Measurements from ENCODE around the gene AIRE. TPM values are rescaled to one million over a fixed set of nuclear protein-coding genes. Genes with fewer than 3 reads are reported as not detected.

The AIRE gene
- total and polyA plus RNA-seq, 7 donors: 0.01 to 0.19 (median 0.11) TPM; not detected in 3

DNA sequence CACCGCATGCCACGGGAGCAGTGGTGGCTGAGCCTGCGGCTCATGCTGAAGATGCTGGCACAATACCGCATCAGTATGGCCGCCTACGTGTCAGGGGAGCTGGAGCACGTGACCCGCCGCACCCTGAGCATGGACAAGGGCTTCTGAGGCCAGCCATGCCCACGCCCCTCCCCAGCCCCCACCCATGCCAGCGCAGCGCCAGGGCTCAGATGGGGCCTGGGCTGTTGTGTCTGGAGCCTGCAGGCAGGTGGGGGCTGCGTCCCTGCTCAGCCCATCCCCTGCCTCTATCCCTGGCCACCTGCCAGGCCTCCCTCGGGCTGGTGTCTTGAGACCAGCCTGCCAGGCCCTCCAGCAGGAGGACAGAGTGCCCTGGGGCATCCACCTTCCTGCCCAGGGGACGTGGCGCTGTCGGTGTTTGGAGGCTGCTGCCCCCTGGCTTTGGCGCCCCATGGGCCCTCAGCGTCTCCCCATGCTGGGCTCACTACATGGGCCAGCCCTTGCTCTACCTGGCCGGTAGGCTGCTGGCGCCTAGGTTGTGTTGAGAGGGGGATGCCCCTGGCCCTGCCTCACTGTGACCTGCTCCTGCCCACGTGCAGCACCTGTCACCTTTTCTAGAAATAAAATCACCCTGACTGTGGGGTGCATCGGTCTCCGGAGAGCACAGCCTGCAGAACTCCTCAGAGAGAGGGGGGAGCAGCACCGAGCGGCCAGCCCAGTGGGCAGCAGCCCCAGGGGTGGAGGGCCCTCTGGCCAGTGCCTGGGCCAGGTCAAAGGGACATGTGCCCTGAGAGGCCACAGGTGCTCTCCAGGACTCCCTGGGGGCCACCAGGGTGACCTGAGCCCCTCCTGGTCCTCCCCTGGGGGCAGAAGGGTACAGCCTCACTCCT lies 41.3 kb downstream of the AIRE start:
- 87 to 91% (median 89%) methylated on average over 24 to 26 of the region's 26 CpGs for whole genome bisulfite sequencing, 3 donors
- H3K4me1 ChIP-seq: no peaks in the 10 kb centered on the region
- H3K4me3 ChIP-seq: no peak overlapping the region
- ATAC-seq (no peak), DNase-seq (no peak)
- no peak overlapping the region for H3K27ac ChIP-seq
- H3K36me3 ChIP-seq (ENCODE audit: insufficient read depth in 1 of 2, low read depth in 1 of 2): peaks cover 0 to 44% of the 10 kb centered on the region in 2 donors
- no peaks in the 10 kb centered on the region for H3K9me3 ChIP-seq
- intact Hi-C loops (cut with DNase I): loop anchor here in 1 of 2 donors (10.0 kb wide), 1 partner anchor 58 kb away; no protein-coding TSS in a partner anchor
- TF ChIP-seq, protein P1, sequence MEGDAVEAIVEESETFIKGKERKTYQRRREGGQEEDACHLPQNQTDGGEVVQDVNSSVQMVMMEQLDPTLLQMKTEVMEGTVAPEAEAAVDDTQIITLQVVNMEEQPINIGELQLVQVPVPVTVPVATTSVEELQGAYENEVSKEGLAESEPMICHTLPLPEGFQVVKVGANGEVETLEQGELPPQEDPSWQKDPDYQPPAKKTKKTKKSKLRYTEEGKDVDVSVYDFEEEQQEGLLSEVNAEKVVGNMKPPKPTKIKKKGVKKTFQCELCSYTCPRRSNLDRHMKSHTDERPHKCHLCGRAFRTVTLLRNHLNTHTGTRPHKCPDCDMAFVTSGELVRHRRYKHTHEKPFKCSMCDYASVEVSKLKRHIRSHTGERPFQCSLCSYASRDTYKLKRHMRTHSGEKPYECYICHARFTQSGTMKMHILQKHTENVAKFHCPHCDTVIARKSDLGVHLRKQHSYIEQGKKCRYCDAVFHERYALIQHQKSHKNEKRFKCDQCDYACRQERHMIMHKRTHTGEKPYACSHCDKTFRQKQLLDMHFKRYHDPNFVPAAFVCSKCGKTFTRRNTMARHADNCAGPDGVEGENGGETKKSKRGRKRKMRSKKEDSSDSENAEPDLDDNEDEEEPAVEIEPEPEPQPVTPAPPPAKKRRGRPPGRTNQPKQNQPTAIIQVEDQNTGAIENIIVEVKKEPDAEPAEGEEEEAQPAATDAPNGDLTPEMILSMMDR (IDR thresholded peaks at IDR 0.05): no peak
- H3K27me3 ChIP-seq (ENCODE audit: insufficient read depth in 3 of 3, low read length in 2 of 3): no peaks in the 10 kb centered on the region

DNA sequence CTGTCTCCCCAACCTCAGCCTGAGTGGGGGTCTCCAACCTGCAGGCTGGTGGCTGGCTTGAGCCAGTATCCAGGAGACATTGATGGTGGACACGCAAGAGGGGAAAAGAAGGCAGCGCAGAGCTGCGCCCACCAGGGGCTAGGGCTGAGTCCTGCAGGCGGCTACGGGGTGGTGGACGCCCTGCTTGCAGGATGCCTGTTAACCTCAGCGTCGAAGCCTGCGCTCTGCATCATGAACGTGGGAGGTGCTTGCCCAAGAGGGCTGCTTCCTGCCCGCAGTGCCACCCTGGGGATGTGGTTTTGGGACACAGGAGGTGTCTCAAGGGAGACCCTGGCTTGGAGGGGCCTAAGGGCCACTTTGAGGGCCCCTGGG lies 41.9 kb downstream of the AIRE start:
- ATAC-seq: no peak
- no peaks in the 10 kb centered on the region for H3K9me3 ChIP-seq
- H3K36me3 ChIP-seq (ENCODE audit: insufficient read depth in 1 of 2, low read depth in 1 of 2): peaks cover 0 to 39% of the 10 kb centered on the region in 2 donors
- H3K4me3 ChIP-seq: no peak overlapping the region
- WGBS, 3 donors: 88 to 91% (median 89%) methylated on average over 10 to 11 of the region's 11 CpGs
- no peaks in the 10 kb centered on the region for H3K27me3 ChIP-seq (ENCODE audit: insufficient read depth in 3 of 3, low read length in 2 of 3)
- intact Hi-C loops (cut with DNase I): loop anchor here in 1 of 2 donors (10.0 kb wide), 1 partner anchor 57 kb away; no protein-coding TSS in a partner anchor
- H3K4me1 ChIP-seq: no peaks in the 10 kb centered on the region
- no peak overlapping the region for H3K27ac ChIP-seq
- TF ChIP-seq, protein P1 (IDR thresholded peaks at IDR 0.05): no peak
- no peak for DNase-seq

GRCh38 chr21:44328242-44328895 lies 42.7 kb downstream of the AIRE start:
- Histone ChIP-seq H3K4me1 (no peaks in the 10 kb centered on the region), H3K4me3 (no peak overlapping the region), H3K9me3 (no peaks in the 10 kb centered on the region), H3K27ac (no peak overlapping the region), H3K36me3 (ENCODE audit: insufficient read depth in 1 of 2, low read depth in 1 of 2) (peaks cover 0 to 38% of the 10 kb centered on the region in 2 donors), H3K27me3 (ENCODE audit: insufficient read depth in 3 of 3, low read length in 2 of 3) (no peaks in the 10 kb centered on the region)
- DNase-seq: no peak
- WGBS, 3 donors: 84 to 87% (median 86%) methylated on average over 25 of the region's 25 CpGs
- no peak for ATAC-seq
- intact Hi-C loops (cut with DNase I): loop anchor here in 1 of 2 donors (10.0 kb wide), 1 partner anchor 56 kb away; no protein-coding TSS in a partner anchor
- TF ChIP-seq, protein P1 (IDR thresholded peaks at IDR 0.05): no peak

DNA sequence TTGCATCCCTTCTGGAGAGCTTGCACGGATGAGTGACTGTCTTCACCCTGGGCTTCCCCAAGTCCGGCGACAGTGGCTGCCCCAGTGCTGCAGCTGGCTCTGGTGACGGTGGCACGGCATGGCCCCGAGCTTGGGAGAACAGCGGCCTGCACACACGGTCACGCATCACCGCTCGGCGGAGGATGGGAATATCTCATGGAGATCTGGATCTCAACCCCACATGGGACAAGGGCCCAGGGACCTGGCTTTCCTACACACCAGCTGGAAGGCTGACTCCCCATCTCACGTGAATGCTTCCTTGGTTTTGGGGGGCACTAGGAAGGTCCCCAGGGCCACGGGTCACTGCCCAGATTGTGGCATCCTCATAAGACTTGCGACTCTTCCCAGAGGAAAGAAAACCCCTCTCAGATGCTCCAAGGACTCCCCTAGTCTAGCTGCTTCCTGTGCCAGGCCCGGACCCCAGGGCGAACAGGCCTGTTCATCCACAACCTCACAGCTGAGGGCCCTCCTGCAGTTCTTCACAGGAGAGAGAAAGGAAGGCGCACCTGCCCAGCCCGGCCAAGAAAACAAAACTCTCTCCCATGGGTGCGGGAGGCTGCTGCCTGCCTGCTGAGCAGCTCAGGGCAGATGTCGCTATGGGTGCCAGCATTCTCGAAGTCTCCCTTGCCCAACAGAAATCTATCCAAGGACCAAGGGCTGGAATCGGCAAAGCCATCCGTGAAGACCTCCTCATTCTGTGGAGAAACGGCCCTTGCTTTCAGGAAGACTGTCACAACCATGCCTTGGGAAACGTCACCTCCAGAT lies 43.6 kb downstream of the AIRE start:
- ATAC-seq: no peak
- Histone ChIP-seq H3K27ac (no peak overlapping the region), H3K4me1 (no peaks in the 10 kb centered on the region), H3K36me3 (ENCODE audit: insufficient read depth in 1 of 2, low read depth in 1 of 2) (peaks cover 0 to 32% of the 10 kb centered on the region in 2 donors), H3K27me3 (ENCODE audit: insufficient read depth in 3 of 3, low read length in 2 of 3) (no peaks in the 10 kb centered on the region), H3K9me3 (no peaks in the 10 kb centered on the region), H3K4me3 (no peak overlapping the region)
- WGBS, 3 donors: 59 to 73% (median 65%) methylated on average over 26 of the region's 26 CpGs
- no peak for DNase-seq
- intact Hi-C loops (cut with DNase I): loop anchor here in 1 of 2 donors (10.0 kb wide), 1 partner anchor 56 kb away; no protein-coding TSS in a partner anchor
- TF ChIP-seq, protein P1 (IDR thresholded peaks at IDR 0.05): no peak

Measured in psoas muscle (tissue), 8 donors.